ENCODE measurements around the gene CFAP54. TPM values are rescaled to one million over a fixed set of nuclear protein-coding genes. Genes with fewer than 3 reads are reported as not detected.

CFAP54 gene
- polyA plus RNA-seq, 3 donors, result not detected

- no peaks in the 10 kb centered on the region for H3K36me3 Mint-ChIP-seq
- H2AFZ ChIP-seq (ENCODE audit: insufficient read depth, low read depth, low read length, poor library complexity, severe bottlenecking), result no peak overlapping the region
- no peak overlapping the region for H3K4me2 ChIP-seq (replicated peaks; ENCODE audit: extremely low read depth, low read length, poor library complexity, severe bottlenecking)
- no peaks in the 10 kb centered on the region for H4K20me1 ChIP-seq (ENCODE audit: insufficient read depth, low read length)
- WGBS (ENCODE audit: insufficient coverage), result 100% methylated on average over 2 of the region's 3 CpGs
- no peaks in the 10 kb centered on the region for H3K79me2 ChIP-seq (ENCODE audit: insufficient read depth, low read length)
- H3K27ac Mint-ChIP-seq, result no peak overlapping the region
- H3K27ac ChIP-seq (ENCODE audit: low read depth in 1 of 2, low read length in 2 of 2), result no peak overlapping the region
- H3K36me3 ChIP-seq (replicated peaks in 1 of 2; ENCODE audit: control insufficient read depth in 1 of 2, insufficient read depth in 2 of 2, low read length in 2 of 2), result no peaks in the 10 kb centered on the region
- no peak for DNase-seq
- H3K9me3 ChIP-seq (replicated peaks in 1 of 2; ENCODE audit: control insufficient read depth in 1 of 2, insufficient read depth in 1 of 2, low read length in 2 of 2), result no peaks in the 10 kb centered on the region
- peaks cover 0 to under 1% (median 0%) of the 10 kb centered on the region in 7 donors for H3K9me3 Mint-ChIP-seq
- peaks cover 13% of the 10 kb centered on the region for H3K4me1 Mint-ChIP-seq
- peaks cover 10 to 15% of the 10 kb centered on the region in 2 donors for H3K4me1 ChIP-seq (ENCODE audit: control insufficient read depth in 1 of 2, insufficient read depth in 2 of 2, low read length in 2 of 2)
- H3K27me3 ChIP-seq (ENCODE audit: control insufficient read depth in 2 of 2, insufficient read depth in 2 of 2, low read length in 2 of 2), result no peaks in the 10 kb centered on the region
- H3K4me3 Mint-ChIP-seq, result no peak overlapping the region
- H3K9ac ChIP-seq (ENCODE audit: insufficient read depth, low read length, poor library complexity, severe bottlenecking), result no peak overlapping the region
- H3K27me3 Mint-ChIP-seq (ENCODE audit: low read depth in 3 of 3), result peaks cover 0 to 8% (median 1%) of the 10 kb centered on the region in 3 donors
- no peak for TF ChIP-seq CTCF (IDR thresholded peaks at IDR 0.05)
- intact Hi-C loops (cut with micrococcal nuclease), result no loop called here
- no peak overlapping the region for H3K4me3 ChIP-seq (replicated peaks in 1 of 3; ENCODE audit: low read depth in 2 of 3, low read length in 3 of 3)
Measured at GRCh38 chr12:96442906-96443305, 46.5 kb upstream of the CFAP54 start.

DNA sequence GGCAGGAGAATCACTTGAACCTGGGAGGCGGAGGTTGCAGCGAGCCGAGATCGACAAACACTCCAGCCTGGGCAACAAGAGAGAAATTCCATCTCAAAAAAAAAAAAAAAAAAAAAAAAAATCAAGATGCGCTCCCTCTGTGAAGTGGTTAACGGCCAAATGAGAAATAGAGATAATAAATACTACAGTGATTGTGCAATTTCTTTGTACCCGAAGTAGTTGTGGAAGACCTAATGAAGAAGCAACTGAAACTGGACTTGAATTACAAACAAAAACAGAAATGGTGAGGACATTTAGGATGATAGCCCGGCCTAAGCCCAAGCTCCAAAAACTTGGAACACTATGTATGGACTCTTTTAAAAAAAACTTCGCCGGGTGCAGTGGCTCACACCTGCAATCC lies 45.0 kb upstream of the CFAP54 start:
- H3K9me3 ChIP-seq (replicated peaks in 1 of 2; ENCODE audit: control insufficient read depth in 1 of 2, insufficient read depth in 1 of 2, low read length in 2 of 2), result no peaks in the 10 kb centered on the region
- Mint-ChIP-seq H3K36me3 (no peaks in the 10 kb centered on the region), H3K4me3 (no peak overlapping the region), H3K27me3 (ENCODE audit: low read depth in 3 of 3) (peaks cover 0 to 6% (median 1%) of the 10 kb centered on the region in 3 donors), H3K9me3 (no peaks in the 10 kb centered on the region), H3K27ac (no peak overlapping the region), H3K4me1 (peaks cover 13% of the 10 kb centered on the region)
- no peaks in the 10 kb centered on the region for H4K20me1 ChIP-seq (ENCODE audit: insufficient read depth, low read length)
- peaks cover 10 to 15% of the 10 kb centered on the region in 2 donors for H3K4me1 ChIP-seq (ENCODE audit: control insufficient read depth in 1 of 2, insufficient read depth in 2 of 2, low read length in 2 of 2)
- H3K27ac ChIP-seq (ENCODE audit: low read depth in 1 of 2, low read length in 2 of 2), result no peak overlapping the region
- H3K79me2 ChIP-seq (ENCODE audit: insufficient read depth, low read length), result no peaks in the 10 kb centered on the region
- DNase-seq, result no peak
- H3K36me3 ChIP-seq (replicated peaks in 1 of 2; ENCODE audit: control insufficient read depth in 1 of 2, insufficient read depth in 2 of 2, low read length in 2 of 2), result no peaks in the 10 kb centered on the region
- intact Hi-C loops (cut with micrococcal nuclease), result no loop called here
- TF ChIP-seq CTCF (IDR thresholded peaks at IDR 0.05), result no peak
- H3K4me3 ChIP-seq (replicated peaks in 1 of 3; ENCODE audit: low read depth in 2 of 3, low read length in 3 of 3), result no peak overlapping the region
- no peak overlapping the region for H2AFZ ChIP-seq (ENCODE audit: insufficient read depth, low read depth, low read length, poor library complexity, severe bottlenecking)
- no peak overlapping the region for H3K4me2 ChIP-seq (replicated peaks; ENCODE audit: extremely low read depth, low read length, poor library complexity, severe bottlenecking)
- WGBS (ENCODE audit: insufficient coverage), result 94% methylated on average over 3 of the region's 10 CpGs
- H3K27me3 ChIP-seq (ENCODE audit: control insufficient read depth in 2 of 2, insufficient read depth in 2 of 2, low read length in 2 of 2), result no peaks in the 10 kb centered on the region
- no peak overlapping the region for H3K9ac ChIP-seq (ENCODE audit: insufficient read depth, low read length, poor library complexity, severe bottlenecking)

All from CD14-positive monocyte (primary cell).